GM23338 (cell line): ENCODE measurements around the gene DENND5A.

Source experiments
- CREB1 ChIP-seq: fragments of 250-450 bp; sonication (Bioruptor Pico); IDR thresholded peaks from 2 replicates; pipeline ENCODE4 v1.5.0; 2020; ENCODE audit warnings: low read depth, mild to moderate bottlenecking, moderate library complexity
- CTCF ChIP-seq, 2 experiments: fragments of 200-600 bp in 1 of 2; sonication (generic) in 1 of 2; conservative IDR thresholded peaks; 2 replicates each; pipeline versions ENCODE4 v1.5.1 to v1.6.1; 2016 to 2017; ENCODE audit warnings: antibody characterized with exemption in 2 of 2, low read depth in 2 of 2, mild to moderate bottlenecking in 2 of 2, moderate library complexity in 1 of 2
- ETS1 ChIP-seq: IDR thresholded peaks from 2 replicates; pipeline ENCODE4 v1.6.1; 2016; ENCODE audit warnings: antibody characterized with exemption
- EZH2 ChIP-seq: fragments of 200-600 bp; sonication (generic); IDR thresholded peaks from one replicate; pipeline ENCODE4 v1.8.0; 2017; ENCODE audit warnings: antibody characterized with exemption, mild to moderate bottlenecking, low read depth; ENCODE audit not compliant: unreplicated experiment
- EZH2phosphoT487 ChIP-seq: fragments of 200-600 bp; sonication (generic); IDR thresholded peaks from one replicate; pipeline ENCODE4 v1.8.1; 2018; ENCODE audit warnings: antibody characterized with exemption; ENCODE audit not compliant: unreplicated experiment
- JUNB ChIP-seq: IDR thresholded peaks from one replicate; pipeline ENCODE4 v1.6.1; 2016; ENCODE audit warnings: antibody characterized with exemption; ENCODE audit not compliant: unreplicated experiment
- POLR2AphosphoS5 ChIP-seq: IDR thresholded peaks from 2 replicates; pipeline ENCODE4 v1.6.1; 2016; ENCODE audit warnings: antibody characterized with exemption, low read depth
- REST ChIP-seq: IDR thresholded peaks from one replicate; pipeline ENCODE4 v1.6.1; 2018; ENCODE audit warnings: antibody characterized with exemption; ENCODE audit not compliant: unreplicated experiment
- STAT1 ChIP-seq: IDR thresholded peaks from one replicate; pipeline ENCODE4 v1.6.1; 2016; ENCODE audit warnings: antibody characterized with exemption; ENCODE audit not compliant: unreplicated experiment
- ZNF331 ChIP-seq: fragments of 250-450 bp; sonication (Bioruptor Pico); IDR thresholded peaks from 2 replicates; pipeline ENCODE4 v1.5.0; 2020; ENCODE audit warnings: low read depth, mild to moderate bottlenecking, moderate library complexity

- TF ChIP-seq EZH2 (no peak), CREB1 (CRISPR knock-in tag) (no peak), CTCF (conservative IDR thresholded peaks at IDR 0.05; ENCODE audit: low read depth in 2 of 2) (no peak), POLR2AphosphoS5 (no peak), EZH2phosphoT487 (no peak), STAT1 (no peak), REST (no peak), ZNF331 (CRISPR knock-in tag) (no peak), JUNB (no peak), ETS1 (no peak)
These were observed 80.6 kb downstream of the DENND5A start for GRCh38 chr11:9184516-9184915.
